Kidney (tissue), 22 donors: ENCODE results near the gene CCL23. TPM values are rescaled to one million over a fixed set of nuclear protein-coding genes. Genes with fewer than 3 reads are reported as not detected.

ENCODE experiments used
- DNase-seq, 5 donors: peaks; one replicate each; pipeline ENCODE4 v3.0.0-alpha.2; 2013 to 2020
- FAIRE-seq: peaks from 2 replicates; lab custom pipeline; 2012; peaks lifted over from hg19 to GRCh38; lab: Jason Lieb, UNC
- H3K27ac ChIP-seq, 2 donors: one replicate each; pipeline ENCODE4 v1.7.0; 2013; ENCODE audit warnings: low read depth in 2 of 2, low read length in 2 of 2, inconsistent platforms in 1 of 2
- H3K27me3 ChIP-seq: one replicate; pipeline ENCODE4 v1.7.1; 2013; ENCODE audit warnings: low read length, inconsistent platforms; ENCODE audit not compliant: control insufficient read depth, insufficient read depth
- H3K36me3 ChIP-seq, 3 donors: one replicate each; pipeline versions ENCODE4 v1.7.0 to v1.7.1; 2013; ENCODE audit warnings: low read length in 3 of 3, control low read depth in 1 of 3, inconsistent platforms in 1 of 3; ENCODE audit not compliant: insufficient read depth in 3 of 3, control insufficient read depth in 2 of 3
- H3K4me1 ChIP-seq, 3 donors: one replicate each; pipeline versions ENCODE4 v1.7.0 to v1.7.1; 2013; ENCODE audit warnings: low read length in 3 of 3, inconsistent platforms in 1 of 3, low read depth in 1 of 3; ENCODE audit not compliant: control insufficient read depth in 2 of 3, insufficient read depth in 2 of 3
- H3K4me3 ChIP-seq, 3 donors: one replicate each; pipeline versions ENCODE4 v1.7.0 to v1.8.1; 2013; ENCODE audit warnings: low read length in 3 of 3, control low read depth in 1 of 3, inconsistent platforms in 1 of 3
- H3K9ac ChIP-seq, 3 donors: one replicate each; pipeline versions ENCODE4 v1.7.0 to v1.7.1; 2013; ENCODE audit warnings: low read length in 3 of 3, control low read depth in 1 of 3, inconsistent platforms in 1 of 3
- H3K9me3 ChIP-seq, 3 donors: one replicate each; pipeline versions ENCODE4 v1.7.0 to v1.7.1; 2013; ENCODE audit warnings: low read length in 3 of 3, control low read depth in 1 of 3, inconsistent platforms in 1 of 3; ENCODE audit not compliant: control insufficient read depth in 2 of 3, insufficient read depth in 1 of 3
- intact Hi-C: fragments of 100-400 bp; cut with DNase I; formaldehyde crosslinking; loops from one replicate; pipeline ENCODE4 v1.11.1; 2022
- long read RNA-seq, 10 donors: library from polyadenylated mRNA in 1 of 10; unstranded in 1 of 10; transcript quantifications; one replicate each; pipeline ENCODE4 v2.0.0 and lab custom pipeline, GENCODE V29; 2021 to 2026
- polyA plus RNA-seq: library from polyadenylated mRNA; stranded (reverse); fragments of 350-450 nt; fragmentation: Illumina TruSeq; extraction: RNeasy Lipid Tissue Mini Kit (QIAGEN cat#74804); gene quantifications from one replicate; pipeline ENCODE4 v1.2.3, GENCODE V29; 2014; ENCODE audit warnings: low read depth, low replicate concordance; ENCODE audit not compliant: insufficient read depth
- total RNA-seq: library from RNA; stranded (reverse); fragmentation: NEBNext Ultra II Directional; extraction: Animal tissue kit (Norgen Biotek cat#: 25700); gene quantifications from one replicate; pipeline ENCODE4 v1.2.1, GENCODE V29; 2021
- TF ChIP-seq, protein P1 (sequence below): IDR thresholded peaks from 3 replicates; pipeline ENCODE4 v1.5.1; 2012; ENCODE audit warnings: mild to moderate bottlenecking, moderate library complexity, borderline replicate concordance; ENCODE audit not compliant: insufficient read depth; ENCODE audit errors: extremely low read depth
- donor health status: control.
- donor health status: control.
- donor health status: control.
- donor health status: control.
- donor health status: control.
- donor health status: DM: yes; HTN: yes; CAD: no.
- donor health status: Normal renal cell carcinoma (clear cell type).

Gene CCL23, protein sequence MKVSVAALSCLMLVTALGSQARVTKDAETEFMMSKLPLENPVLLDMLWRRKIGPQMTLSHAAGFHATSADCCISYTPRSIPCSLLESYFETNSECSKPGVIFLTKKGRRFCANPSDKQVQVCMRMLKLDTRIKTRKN
- total RNA-seq (18.1 TPM), polyA plus RNA-seq (4.8 TPM)
- long read RNA-seq, donor 1 = 0 reads
- long read RNA-seq, donor 2 = 0 reads
- long read RNA-seq, donor 3 = 0 reads
- long read RNA-seq, donor 4 = 0 reads
- long read RNA-seq, donor 5 = 0 reads
- long read RNA-seq, donor 6, partial matches to known transcripts = 0 of 1 reads
- long read RNA-seq, donor 6, other reads (novel, unspliced or antisense) = 0 of 1 reads
- long read RNA-seq, donor 7, transcript CCL23-203 (4 exons, 624 nt) = major isoform, 9 of 10 reads
- long read RNA-seq, donor 7, partial matches to known transcripts = 0 of 10 reads
- long read RNA-seq, donor 7, other reads (novel, unspliced or antisense) = 0 of 10 reads
- long read RNA-seq, donor 8 = 0 reads
- long read RNA-seq, donor 9 = 0 reads
- long read RNA-seq, donor 10 = 0 reads

DNA sequence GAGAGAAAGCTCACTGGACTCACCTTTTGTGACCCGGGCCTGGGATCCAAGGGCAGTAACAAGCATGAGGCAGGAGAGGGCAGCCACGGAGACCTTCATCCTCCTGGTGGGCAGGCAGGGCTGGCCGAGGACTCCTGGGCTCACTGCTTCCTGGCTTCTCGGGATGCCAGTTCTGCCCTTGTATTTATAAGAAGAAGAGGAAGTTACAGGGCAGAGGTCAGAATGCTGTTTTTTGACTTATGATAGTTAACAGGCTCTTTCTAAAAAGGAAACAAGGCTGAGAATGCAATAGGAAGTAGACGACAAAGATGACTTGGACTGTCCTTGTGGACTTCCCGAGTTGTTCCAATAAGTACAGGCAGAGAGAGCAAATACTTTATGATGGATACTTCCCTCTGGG lies at the start of gene CCL23:
TSS of gene CCL23 (minus strand) at position 174 of the 400 bp plus-strand sequence. CDS start at position 99, 75 bp downstream.
- Histone ChIP-seq H3K27me3 (no peaks in the 10 kb centered on the region), H3K9me3 (no peaks in the 10 kb centered on the region), H3K9ac (no peak within 1 kb of the TSS), H3K27ac (no peak within 1 kb of the TSS), H3K4me3 (no peak within 1 kb of the TSS), H3K36me3 (no peaks in the 10 kb centered on the region), H3K4me1 (no peaks in the 10 kb centered on the region)
- TF ChIP-seq, protein P1, sequence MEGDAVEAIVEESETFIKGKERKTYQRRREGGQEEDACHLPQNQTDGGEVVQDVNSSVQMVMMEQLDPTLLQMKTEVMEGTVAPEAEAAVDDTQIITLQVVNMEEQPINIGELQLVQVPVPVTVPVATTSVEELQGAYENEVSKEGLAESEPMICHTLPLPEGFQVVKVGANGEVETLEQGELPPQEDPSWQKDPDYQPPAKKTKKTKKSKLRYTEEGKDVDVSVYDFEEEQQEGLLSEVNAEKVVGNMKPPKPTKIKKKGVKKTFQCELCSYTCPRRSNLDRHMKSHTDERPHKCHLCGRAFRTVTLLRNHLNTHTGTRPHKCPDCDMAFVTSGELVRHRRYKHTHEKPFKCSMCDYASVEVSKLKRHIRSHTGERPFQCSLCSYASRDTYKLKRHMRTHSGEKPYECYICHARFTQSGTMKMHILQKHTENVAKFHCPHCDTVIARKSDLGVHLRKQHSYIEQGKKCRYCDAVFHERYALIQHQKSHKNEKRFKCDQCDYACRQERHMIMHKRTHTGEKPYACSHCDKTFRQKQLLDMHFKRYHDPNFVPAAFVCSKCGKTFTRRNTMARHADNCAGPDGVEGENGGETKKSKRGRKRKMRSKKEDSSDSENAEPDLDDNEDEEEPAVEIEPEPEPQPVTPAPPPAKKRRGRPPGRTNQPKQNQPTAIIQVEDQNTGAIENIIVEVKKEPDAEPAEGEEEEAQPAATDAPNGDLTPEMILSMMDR = no peak
- FAIRE-seq (no peak), DNase-seq (peak in 1 of 5 donors; percentile 26)
- intact Hi-C loops = no loop called here

DNA sequence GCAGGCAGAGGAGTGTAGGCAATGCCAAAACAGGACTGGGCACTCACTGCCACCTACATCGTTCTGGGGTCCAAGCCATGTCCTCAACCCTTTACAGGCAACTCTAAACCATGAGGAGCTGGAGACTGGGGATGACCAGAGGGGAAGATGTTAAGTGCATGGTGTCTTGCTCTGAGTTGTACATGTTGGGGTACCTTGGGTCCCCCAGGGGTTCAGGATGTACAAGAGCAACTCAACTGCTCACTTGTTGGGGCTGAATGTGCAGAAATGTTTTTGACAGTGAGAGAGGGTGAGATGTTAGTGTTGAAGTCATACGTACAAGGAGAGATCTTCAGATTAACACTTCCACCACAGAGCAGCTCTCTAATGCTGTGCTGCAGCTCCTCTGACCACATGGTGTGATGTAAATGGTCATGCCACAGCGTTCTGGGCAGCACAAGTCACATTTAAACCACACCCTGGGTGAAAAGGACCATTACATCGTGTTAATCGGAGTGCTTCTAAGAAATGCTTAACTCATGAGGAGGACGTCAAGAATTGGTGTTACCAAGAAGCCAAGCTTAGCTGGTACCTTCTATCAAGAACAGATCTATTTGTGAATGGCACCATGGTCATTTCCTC lies 48.7 kb upstream of the CCL23 start:
- Histone ChIP-seq H3K9ac (no peak overlapping the region), H3K4me3 (no peak overlapping the region), H3K27me3 (no peaks in the 10 kb centered on the region), H3K4me1 (no peaks in the 10 kb centered on the region), H3K27ac (no peak overlapping the region), H3K9me3 (no peaks in the 10 kb centered on the region), H3K36me3 (no peaks in the 10 kb centered on the region)
- no peak for DNase-seq
- intact Hi-C loops = no loop called here
- FAIRE-seq = no peak
- TF ChIP-seq, protein P1 = no peak

DNA sequence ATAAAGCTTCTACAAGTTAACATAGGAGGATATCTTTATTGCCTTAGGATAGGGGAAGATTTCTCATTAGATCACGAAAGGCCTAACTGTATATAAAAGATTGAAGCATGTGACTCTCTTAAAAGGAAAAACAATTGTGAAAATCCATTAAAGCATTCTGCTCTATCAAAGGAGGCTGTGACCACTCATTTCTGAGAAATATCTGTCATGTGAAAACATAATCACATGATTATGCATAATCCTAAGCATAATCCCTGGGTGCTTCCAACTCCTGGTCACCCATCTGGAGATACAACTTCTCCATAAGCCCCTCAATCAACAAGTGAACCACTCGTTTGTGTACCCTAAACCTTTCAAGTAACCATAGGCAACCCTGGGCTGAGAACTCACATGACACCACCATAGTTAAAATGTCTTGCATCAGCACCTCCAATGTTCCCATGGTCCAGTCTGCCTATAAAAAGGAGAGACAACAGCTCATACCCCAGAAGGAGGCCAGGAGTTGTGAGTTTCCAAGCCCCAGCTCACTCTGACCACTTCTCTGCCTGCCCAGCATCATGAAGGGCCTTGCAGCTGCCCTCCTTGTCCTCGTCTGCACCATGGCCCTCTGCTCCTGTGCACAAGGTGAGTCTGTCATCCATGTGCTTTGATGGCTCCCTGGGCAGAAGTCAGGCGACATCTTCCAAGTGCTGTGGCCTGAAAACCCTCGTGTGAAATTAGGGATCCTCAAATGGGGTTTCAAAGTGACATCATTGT lies 46.2 kb upstream of the CCL23 start, which contains the start of gene CCL18:
TSS of gene CCL18 (plus strand) at position 487 of the 756 bp plus-strand sequence. CDS start at position 558, 71 bp downstream.
- no peaks in the 10 kb centered on the region for H3K27me3 ChIP-seq
- H3K36me3 ChIP-seq = no peaks in the 10 kb centered on the region
- H3K9me3 ChIP-seq = no peaks in the 10 kb centered on the region
- H3K9ac ChIP-seq = no peak within 1 kb of the TSS
- TF ChIP-seq, protein P1 = no peak
- FAIRE-seq (no peak), DNase-seq (no peak)
- H3K4me1 ChIP-seq = no peaks in the 10 kb centered on the region
- H3K4me3 ChIP-seq = no peak within 1 kb of the TSS
- intact Hi-C loops = no loop called here
- H3K27ac ChIP-seq = no peak within 1 kb of the TSS
